Hepatocyte (in vitro differentiated cells): Measurements from ENCODE around the gene NHSL1.

ENCODE experiments used
- CTCF ChIP-seq: fragments of 200-600 bp; sonication (generic); IDR thresholded peaks from 2 replicates; pipeline ENCODE4 v1.5.1; 2016; ENCODE audit warnings: antibody characterized with exemption, mild to moderate bottlenecking; ENCODE audit not compliant: poor library complexity
- EZH2 ChIP-seq: fragments of 200-600 bp; sonication (generic); IDR thresholded peaks from 2 replicates; pipeline ENCODE4 v1.6.1; 2016; ENCODE audit warnings: antibody characterized with exemption, mild to moderate bottlenecking, borderline replicate concordance

- TF ChIP-seq CTCF (no peak), EZH2 (no peak)
These were observed 68.7 kb downstream of the NHSL1 start for GRCh38 chr6:138430361-138431145.
